ENCODE data around the gene XKR3. TPM values are rescaled to one million over a fixed set of nuclear protein-coding genes. Genes with fewer than 3 reads are reported as not detected.
"Not testable (repeated sequence)": the region's sequence is repeated elsewhere in the genome, so short reads cannot be mapped to it uniquely, and the experiment has no call there.

XKR3 gene
- total RNA-seq, 1 donor from 2014 or later = not detected

DNA sequence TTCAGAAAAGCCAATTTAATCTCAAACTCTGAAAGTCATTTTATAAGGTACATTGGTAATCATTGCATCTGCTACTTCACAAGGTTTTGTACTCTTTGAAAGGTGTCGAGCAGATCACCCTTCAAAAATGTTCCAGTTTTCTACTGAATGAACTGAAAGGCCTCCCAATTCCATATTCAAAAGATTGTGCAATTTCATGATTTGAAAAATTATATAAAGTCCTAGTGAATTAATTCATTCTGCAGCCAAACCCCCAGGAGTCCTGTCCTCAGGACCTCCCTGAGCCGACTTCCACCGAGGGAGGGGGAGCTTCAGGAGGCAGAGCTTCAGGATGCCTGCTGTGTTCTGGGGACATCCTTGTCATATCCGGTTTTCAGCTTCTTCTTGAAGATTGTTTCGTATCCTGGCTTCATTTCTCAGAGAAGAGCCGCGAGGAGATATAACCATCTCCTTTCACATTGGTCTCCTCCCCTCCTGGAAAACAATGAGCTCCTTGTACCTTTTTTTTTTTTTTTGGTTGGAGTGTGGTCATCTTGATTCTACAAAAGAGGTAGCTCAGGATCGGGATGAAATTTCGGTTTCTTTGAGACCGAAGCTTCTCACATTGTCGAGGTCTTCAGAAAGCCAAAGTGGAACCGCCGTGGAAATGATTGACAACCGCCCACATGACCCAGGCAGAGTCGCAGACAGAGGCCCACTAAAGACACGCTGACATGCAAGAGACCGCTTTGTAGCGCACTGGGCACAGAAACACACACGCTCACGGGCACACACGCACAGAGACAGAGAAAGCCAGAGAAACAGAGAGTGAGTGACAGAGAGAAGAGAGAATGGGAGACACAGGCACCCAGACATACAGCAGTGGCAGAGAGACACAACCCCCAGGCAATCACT lies 77.7 kb downstream of the XKR3 start:
- not testable (repeated sequence) for DNase-seq

- not testable (repeated sequence) for DNase-seq
These were observed 90.9 kb downstream of the XKR3 start for GRCh38 chr22:16734271-16734670.

Small RNA genes within 50 kb of the gene (small RNA-seq; reads per million reads assigned to genes)
- not detected for gene GPM6BP3 (ENCODE audit: low replicate concordance)

Other genes starting within 250 kb of the XKR3 start
- gene CCT8L2, start 232.6 kb downstream of the XKR3 start, total RNA-seq = not detected
- not detected for gene GAB4, start 182.8 kb upstream of the XKR3 start, total RNA-seq